Calu3 (cell line): ENCODE results near the gene BIRC6. TPM values are rescaled to one million over a fixed set of nuclear protein-coding genes. Genes with fewer than 3 reads are reported as not detected.
"Not testable (repeated sequence)": the region's sequence is repeated elsewhere in the genome, so short reads cannot be mapped to it uniquely, and the experiment has no call there.

Source experiments
- BruUV-seq: library from RNA; stranded (reverse); fragments of 400-500 nt; replicated peaks from 2 replicates; lab custom pipeline; 2021; lab: Mats Ljungman, UMichigan
- CTCF ChIA-PET: fragments of 300-600 bp; sonication (Branson Sonifier 250); formaldehyde crosslinking; loops from one replicate; lab custom pipeline; 2022; ENCODE audit warnings: antibody characterized with exemption; lab: Charles Lee
- DNase-seq: peaks from one replicate; pipeline ENCODE4 v3.0.0; 2022
- H3K27ac Mint-ChIP-seq: one replicate; pipeline ENCODE4 v1.8.0; 2022; ENCODE audit warnings: mixed read lengths; ENCODE audit not compliant: unreplicated experiment
- H3K27me3 Mint-ChIP-seq: one replicate; pipeline ENCODE4 v1.8.0; 2022; ENCODE audit warnings: mixed read lengths; ENCODE audit not compliant: unreplicated experiment
- H3K36me3 Mint-ChIP-seq: one replicate; pipeline ENCODE4 v1.8.0; 2022; ENCODE audit warnings: mild to moderate bottlenecking, moderate library complexity, mixed read lengths; ENCODE audit not compliant: insufficient read depth, unreplicated experiment
- H3K4me1 Mint-ChIP-seq: one replicate; pipeline ENCODE4 v1.8.0; 2022; ENCODE audit warnings: mild to moderate bottlenecking, low read depth, mixed read lengths; ENCODE audit not compliant: unreplicated experiment
- H3K4me3 Mint-ChIP-seq: one replicate; pipeline ENCODE4 v1.8.0; 2022; ENCODE audit warnings: mild to moderate bottlenecking, low read depth, moderate library complexity, mixed read lengths; ENCODE audit not compliant: unreplicated experiment
- H3K9me3 Mint-ChIP-seq: one replicate; pipeline ENCODE4 v1.8.0; 2022; ENCODE audit warnings: low read depth, mixed read lengths; ENCODE audit not compliant: unreplicated experiment
- CTCF ChIP-seq: fragments of 200-600 bp; IDR thresholded peaks from one replicate; pipeline ENCODE4 v1.8.0; 2022; ENCODE audit warnings: antibody characterized with exemption; ENCODE audit not compliant: unreplicated experiment
- intact Hi-C: fragments of 100-400 bp; cut with micrococcal nuclease; formaldehyde crosslinking; loops from one replicate; pipeline ENCODE4 v1.10.0; 2022; ENCODE audit not compliant: unreplicated experiment
- total RNA-seq: library from RNA; stranded (reverse); gene quantifications from 2 replicates; pipeline ENCODE4 v1.2.3, GENCODE V29; 2022

BIRC6 gene
- total RNA-seq, 1 experiment from 2014 or later: 91.0 TPM

DNA sequence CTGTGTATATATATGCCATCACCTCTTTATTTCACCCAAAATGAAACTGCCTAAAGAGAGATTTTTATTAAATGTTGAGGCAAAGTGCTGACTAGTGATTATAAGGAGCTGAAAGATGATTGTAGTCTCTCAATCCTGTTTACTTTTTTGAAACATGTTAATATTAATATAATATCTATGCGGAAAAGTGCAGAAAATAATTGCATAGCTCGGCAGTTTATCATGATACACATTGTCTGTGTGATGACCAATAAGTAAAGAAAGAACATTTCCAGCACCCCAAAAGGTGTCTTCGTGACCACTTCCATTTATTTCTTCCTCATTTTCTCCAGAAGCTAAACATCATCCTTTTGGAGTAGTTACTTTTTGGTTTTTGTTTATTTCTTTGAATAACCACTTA lies 99.0 kb downstream of the BIRC6 start:
- no peaks in the 10 kb centered on the region for H3K9me3 Mint-ChIP-seq
- DNase-seq: no peak
- no peaks in the 10 kb centered on the region for H3K36me3 Mint-ChIP-seq
- H3K27ac Mint-ChIP-seq: no peak overlapping the region
- TF ChIP-seq CTCF: no peak
- no peaks in the 10 kb centered on the region for H3K27me3 Mint-ChIP-seq
- no peaks in the 10 kb centered on the region for H3K4me1 Mint-ChIP-seq
- no TSS peak for BruUV-seq
- H3K4me3 Mint-ChIP-seq: no peak overlapping the region
- CTCF ChIA-PET: no interaction called here
- intact Hi-C loops: no loop called here

GRCh38 chr2:32456808-32457207 lies 100.0 kb downstream of the BIRC6 start:
- Mint-ChIP-seq H3K4me3 (no peak overlapping the region), H3K36me3 (no peaks in the 10 kb centered on the region), H3K4me1 (no peaks in the 10 kb centered on the region), H3K27ac (no peak overlapping the region), H3K9me3 (no peaks in the 10 kb centered on the region), H3K27me3 (no peaks in the 10 kb centered on the region)
- BruUV-seq: no TSS peak
- CTCF ChIA-PET: interaction anchor here (1.0 kb wide), 1 partner anchor 12 kb away, joined by 3 read pairs; no protein-coding TSS in a partner anchor
- TF ChIP-seq CTCF: no peak
- no peak for DNase-seq
- intact Hi-C loops: no loop called here

DNA sequence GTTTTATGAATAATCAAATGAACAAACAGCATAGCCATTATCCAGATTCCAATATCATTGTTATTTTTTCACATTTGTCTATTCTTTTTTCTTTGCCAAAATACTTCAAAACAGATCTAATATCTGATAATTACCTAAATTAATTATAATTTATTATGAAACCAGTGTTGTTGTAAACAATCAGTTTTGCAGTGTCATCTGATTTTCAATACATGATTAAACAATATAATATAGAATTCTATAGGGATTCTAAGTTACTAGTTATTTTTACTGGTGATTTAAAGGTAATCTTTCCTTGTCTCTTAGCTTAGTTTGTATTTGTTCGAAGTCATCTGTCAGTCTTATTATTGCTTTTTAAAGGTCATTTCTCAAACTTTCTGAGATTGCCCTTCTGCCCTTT lies 101.0 kb downstream of the BIRC6 start:
- intact Hi-C loops: no loop called here
- H3K36me3 Mint-ChIP-seq: peaks cover under 1% of the 10 kb centered on the region
- H3K27me3 Mint-ChIP-seq: no peaks in the 10 kb centered on the region
- BruUV-seq: no TSS peak
- no peak for DNase-seq
- no peaks in the 10 kb centered on the region for H3K9me3 Mint-ChIP-seq
- no peak overlapping the region for H3K27ac Mint-ChIP-seq
- H3K4me1 Mint-ChIP-seq: no peaks in the 10 kb centered on the region
- no peak overlapping the region for H3K4me3 Mint-ChIP-seq
- TF ChIP-seq CTCF: no peak
- CTCF ChIA-PET: no interaction called here

- H3K4me1 Mint-ChIP-seq, H3K9me3 Mint-ChIP-seq, BruUV-seq, DNase-seq, H3K27ac Mint-ChIP-seq, H3K4me3 Mint-ChIP-seq, CTCF ChIA-PET, intact Hi-C loops, H3K27me3 Mint-ChIP-seq: not testable (repeated sequence)
- peaks cover 23% of the 10 kb centered on the region for H3K36me3 Mint-ChIP-seq
Observed at GRCh38 chr2:32460861-32461260, 104.0 kb downstream of the BIRC6 start.

DNA sequence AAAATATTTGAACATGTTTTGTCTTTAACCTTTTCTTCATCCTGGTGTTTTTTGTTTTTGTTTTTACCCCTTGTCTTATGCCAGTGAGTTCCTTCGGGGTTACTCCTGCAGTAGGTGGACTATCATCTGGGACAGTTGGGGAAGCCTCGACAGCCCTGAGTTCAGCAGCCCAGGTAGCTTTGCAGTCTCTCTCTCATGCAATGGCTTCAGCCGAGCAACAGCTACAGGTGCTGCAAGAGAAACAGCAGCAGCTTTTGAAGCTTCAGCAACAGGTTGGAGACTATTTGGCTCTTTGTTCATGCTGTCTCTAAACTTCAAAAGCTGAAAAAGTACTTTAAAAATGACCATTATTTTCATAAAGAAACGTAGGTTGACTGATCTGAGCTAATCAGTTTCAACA lies 106.3 kb downstream of the BIRC6 start:
- no peak for DNase-seq
- Mint-ChIP-seq H3K4me3 (no peak overlapping the region), H3K27ac (no peak overlapping the region), H3K9me3 (no peaks in the 10 kb centered on the region), H3K4me1 (no peaks in the 10 kb centered on the region), H3K36me3 (peaks cover 29% of the 10 kb centered on the region), H3K27me3 (no peaks in the 10 kb centered on the region)
- CTCF ChIA-PET: no interaction called here
- TF ChIP-seq CTCF: no peak
- BruUV-seq: no TSS peak
- intact Hi-C loops: no loop called here
